K562 (cell line): ENCODE results near the gene EHD2. TPM values are rescaled to one million over a fixed set of nuclear protein-coding genes. Genes with fewer than 3 reads are reported as not detected.
A peak's percentile ranks its signal among the peaks of the same experiment; 100 is the strongest.

Experiments
- ATAC-seq: fragments of 200-7000 bp; cut with Tn5 transposase; 3 replicates; pipeline ENCODE4 v1.9.1; 2020; ENCODE audit warnings: moderate library complexity
- BruUV-seq: library from RNA; stranded (reverse); fragments of 400-500 nt; replicated peaks from 2 replicates; lab custom pipeline; 2021; lab: Mats Ljungman, UMichigan
- CTCF ChIA-PET: fragments of 300-600 bp; formaldehyde crosslinking; extraction: SDS; loops from one replicate; lab custom pipeline; 2021; ENCODE audit warnings: low intra/inter-chr PET ratio; lab: Yijun Ruan, JAX
- POLR2A ChIA-PET: fragments of 300-600, 350-650 bp; sonication (Branson Sonifier 250); formaldehyde crosslinking; extraction: SDS; loops from one replicate; lab custom pipeline; 2021; ENCODE audit warnings: antibody characterized with exemption, inconsistent platforms; lab: Yijun Ruan, JAX
- DNase-seq, 4 experiments: peaks; one replicate each; pipeline versions ENCODE4 v3.0.0 to v3.0.0-alpha.2; 2011 to 2018; ENCODE audit warnings: low spot score in 3 of 4, mixed read lengths in 3 of 4; ENCODE audit errors: extremely low read depth in 1 of 4
- FAIRE-seq: peaks from 2 replicates; lab custom pipeline; 2011; peaks lifted over from hg19 to GRCh38; lab: Jason Lieb, UNC
- H2AFZ ChIP-seq: 2 replicates; pipeline ENCODE4 v1.6.0; 2011; ENCODE audit warnings: low read depth, low read length, control low read depth, inconsistent platforms
- H3K27ac ChIP-seq: fragments of 200-600 bp; 3 replicates; pipeline ENCODE4 v1.8.0; 2011; ENCODE audit warnings: low read depth, mild to moderate bottlenecking, control low read depth, inconsistent platforms, low read length, moderate library complexity, mixed read lengths; ENCODE audit errors: extremely low read depth
- H3K27me3 ChIP-seq, 2 experiments: fragments of 300-600 bp in 1 of 2; 2 replicates in 1 of 2; 3 replicates in 1 of 2; pipeline versions ENCODE4 v1.6.0 to v1.8.0; 2011; ENCODE audit warnings: inconsistent platforms in 2 of 2, low read length in 2 of 2, mild to moderate bottlenecking in 1 of 2, mixed read lengths in 1 of 2, moderate library complexity in 1 of 2; ENCODE audit not compliant: control insufficient read depth in 2 of 2, insufficient read depth in 2 of 2
- H3K36me3 ChIP-seq: fragments of 300-600 bp; 3 replicates; pipeline ENCODE4 v1.8.0; 2011; ENCODE audit warnings: mild to moderate bottlenecking, low read length, inconsistent platforms; ENCODE audit not compliant: control insufficient read depth, insufficient read depth
- H3K4me1 ChIP-seq, 2 experiments: fragments of 200-600 bp in 1 of 2; replicated peaks in 1 of 2; 2 replicates in 1 of 2; 3 replicates in 1 of 2; pipeline versions ENCODE4 v1.5.1 to v1.8.0; 2011; ENCODE audit warnings: inconsistent platforms in 2 of 2, low read length in 2 of 2, mild to moderate bottlenecking in 1 of 2, mixed read lengths in 1 of 2, moderate library complexity in 1 of 2; ENCODE audit not compliant: control insufficient read depth in 2 of 2, insufficient read depth in 2 of 2
- H3K4me2 ChIP-seq: 2 replicates; pipeline ENCODE4 v1.6.1; 2011; ENCODE audit warnings: low read length, control low read depth, inconsistent platforms, mixed read lengths; ENCODE audit not compliant: insufficient read depth
- H3K4me3 ChIP-seq: fragments of 200-600 bp; sonication (generic), shearing (Covaris generic); 2 replicates; pipeline ENCODE4 v1.5.1; 2016; ENCODE audit warnings: control low read depth, inconsistent platforms
- H3K79me2 ChIP-seq: fragments of 200-600 bp; 3 replicates; pipeline ENCODE4 v1.8.0; 2011; ENCODE audit warnings: low read length, inconsistent platforms; ENCODE audit not compliant: control insufficient read depth, insufficient read depth
- H3K9ac ChIP-seq, 2 experiments: 2 replicates each; pipeline versions ENCODE4 v1.6.0 to v1.6.1; 2011; ENCODE audit warnings: low read depth in 2 of 2, low read length in 2 of 2, control low read depth in 1 of 2, inconsistent platforms in 1 of 2, mild to moderate bottlenecking in 1 of 2, mixed read lengths in 1 of 2; ENCODE audit not compliant: insufficient read depth in 1 of 2
- H3K9me1 ChIP-seq: one replicate; pipeline ENCODE4 v1.6.0; 2011; ENCODE audit warnings: inconsistent platforms, mild to moderate bottlenecking, low read length, moderate library complexity; ENCODE audit not compliant: control insufficient read depth, insufficient read depth
- H3K9me3 ChIP-seq: replicated peaks from 2 replicates; pipeline ENCODE4 v1.5.1; 2011; ENCODE audit warnings: low read depth, low read length, inconsistent platforms; ENCODE audit not compliant: control insufficient read depth, insufficient read depth
- H4K20me1 ChIP-seq: replicated peaks from 2 replicates; pipeline ENCODE4 v1.6.1; 2011; ENCODE audit warnings: low read length, inconsistent platforms, mixed read lengths; ENCODE audit not compliant: control insufficient read depth, insufficient read depth
- CTBP1 ChIP-seq: fragments of 450-650 bp; IDR thresholded peaks from 2 replicates; pipeline ENCODE4 v1.6.1; 2016; ENCODE audit warnings: borderline replicate concordance
- EGR1 ChIP-seq: fragments of 450-650 bp; conservative IDR thresholded peaks from 2 replicates; pipeline ENCODE4 v1.6.1; 2017; ENCODE audit warnings: mild to moderate bottlenecking
- MCM5 ChIP-seq: fragments of 450-650 bp; IDR thresholded peaks from 2 replicates; pipeline ENCODE4 v1.6.1; 2016; ENCODE audit warnings: low read depth
- POLR2A ChIP-seq: fragments of 450-650 bp; conservative IDR thresholded peaks from 2 replicates; pipeline ENCODE4 v1.6.1; 2016
- PYGO2 ChIP-seq: fragments of 450-650 bp; IDR thresholded peaks from 2 replicates; pipeline ENCODE4 v1.6.1; 2016; ENCODE audit warnings: mild to moderate bottlenecking, missing genetic modification characterization, moderate library complexity, missing compliant biosample characterization
- SMAD3 ChIP-seq: fragments of 450-650 bp; formaldehyde crosslinking; conservative IDR thresholded peaks from 2 replicates; pipeline ENCODE4 v1.4.0; 2020; ENCODE audit warnings: mild to moderate bottlenecking
- WGBS: fragments of 100-300 bp; shearing (Covaris generic); methylation state at CpG from one replicate; pipeline ENCODE4 v1.1.6; 2016; ENCODE audit warnings: low coverage, mixed read lengths; ENCODE audit not compliant: insufficient coverage; ENCODE audit errors: missing lambda C conversion rate; 5-methylcytosine and 5-hydroxymethylcytosine counted together
- in situ Hi-C: fragments of 300-500 bp; cut with MboI; formaldehyde crosslinking; loops from 4 replicates; pipeline ENCODE4 v1.15.0; 2018; ENCODE audit warnings: inconsistent platforms, mixed read lengths
- intact Hi-C: fragments of 100-400 bp; cut with micrococcal nuclease; formaldehyde crosslinking; loops from 2 replicates; pipeline ENCODE4 v1.14.2; 2022
- polyA plus RNA-seq, 8 experiments: library from polyadenylated mRNA; depleted of rRNA in 4 of 8; stranded (reverse) in 5 of 8; unstranded in 3 of 8; fragments of >200 nt; fragmentation: Nextera tagmentation in 2 of 8; fragmentation: Illumina TruSeq in 1 of 8; extraction: Ambion mirVana in 2 of 8; extraction: Trizol in 1 of 8; gene quantifications; 2 replicates each; pipeline versions ENCODE4 v1.2.1 to v1.2.3, GENCODE V29; 2011 to 2014; ENCODE audit warnings: inconsistent platforms in 1 of 8, missing spikeins in 1 of 8
- total RNA-seq, 7 experiments: library from RNA; depleted of rRNA in 6 of 7; stranded (reverse); fragments of >200 nt in 6 of 7; fragmentation: Illumina TruSeq in 2 of 7; extraction: Trizol in 2 of 7; gene quantifications; 2 replicates each; pipeline versions ENCODE4 v1.2.1 to v1.2.3, GENCODE V29; 2011 to 2021; ENCODE audit warnings: low replicate concordance in 1 of 7

Gene EHD2
- total and polyA plus RNA-seq, 9 of the 15 experiments (the other 6 are each of a cell fraction or from before 2014, with no cell fraction given) = 1.7 to 32.2 (median 3.0) TPM

DNA sequence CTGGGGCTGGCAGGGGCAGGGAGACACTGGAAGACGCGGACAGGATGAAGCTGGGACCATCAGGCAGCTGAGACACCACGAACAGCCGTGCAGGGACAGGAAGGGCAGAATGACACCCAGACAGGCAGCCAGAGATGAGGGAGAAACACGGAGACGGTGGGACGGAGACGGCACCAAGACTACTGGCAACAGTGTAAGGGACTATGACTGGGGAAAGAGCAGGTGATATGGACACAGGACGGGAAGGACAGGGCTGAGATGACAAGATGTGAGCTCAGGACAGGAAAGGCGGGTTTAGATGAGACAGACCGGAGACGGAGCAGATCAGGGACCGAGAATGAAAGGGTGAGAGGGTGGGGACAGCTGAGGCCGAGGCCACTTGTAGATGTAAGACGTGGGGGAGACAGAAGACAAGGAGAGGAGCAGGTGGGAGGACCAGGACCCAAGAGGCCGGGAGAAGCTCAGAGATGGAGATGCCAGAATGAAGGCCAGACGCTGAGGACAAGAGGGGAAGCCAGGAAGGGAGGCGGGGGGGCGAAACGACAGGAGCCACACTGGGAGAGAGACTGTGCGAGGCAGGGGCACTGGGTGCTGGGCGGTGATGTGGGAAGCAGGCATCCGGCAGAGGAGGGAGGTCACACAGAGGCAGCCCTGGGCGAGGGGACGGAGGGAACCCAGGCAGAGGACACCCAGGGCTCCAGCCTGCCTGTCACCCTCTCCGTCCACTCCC lies 17.5 kb upstream of the EHD2 start:
- WGBS = 73% methylated on average over 23 of the region's 26 CpGs
- no TSS peak for BruUV-seq
- H4K20me1 ChIP-seq = no peaks in the 10 kb centered on the region
- no peak overlapping the region for H3K27ac ChIP-seq
- no peak overlapping the region for H3K4me3 ChIP-seq
- peaks cover 0 to 24% of the 10 kb centered on the region in 2 experiments; a peak in 2 of 5 replicates for H3K4me1 ChIP-seq
- FAIRE-seq (no peak), DNase-seq (no peak), ATAC-seq (no peak)
- intact Hi-C loops (loop anchor here (5.0 to 10.0 kb wide), 3 partner anchors 93 to 401 kb away; partner anchors contain the start of gene NAPA), in situ Hi-C loops (loop anchor here (5.0 kb wide), 1 partner anchor 258 kb away; no protein-coding TSS in a partner anchor)
- H3K4me2 ChIP-seq = no peak overlapping the region
- H3K9me3 ChIP-seq = no peaks in the 10 kb centered on the region
- ChIA-PET CTCF (interaction anchor here (0.6 kb wide), 1 partner anchor 25 kb away, joined by 3 read pairs; no protein-coding TSS in a partner anchor), POLR2A (interaction anchor here (0.5 to 1.2 kb wide), 4 partner anchors 11 to 263 kb away, joined by 3 to 4 read pairs (median 4); no protein-coding TSS in a partner anchor)
- H3K27me3 ChIP-seq = no peaks in the 10 kb centered on the region
- H3K9ac ChIP-seq = peak overlapping the region in 1 of 2 experiments; percentile 45; a peak in 2 of 4 replicates
- H3K79me2 ChIP-seq = no peaks in the 10 kb centered on the region
- no peaks in the 10 kb centered on the region for H3K9me1 ChIP-seq
- peaks cover 20% of the 10 kb centered on the region; the same call in 1 of the 3 replicates for H3K36me3 ChIP-seq
- no peak overlapping the region for H2AFZ ChIP-seq
- TF ChIP-seq PYGO2 (tag) (no peak), CTBP1 (no peak), POLR2A (0 out of 2 replicates have a peak, but pooled peaks have one; percentile 22)

DNA sequence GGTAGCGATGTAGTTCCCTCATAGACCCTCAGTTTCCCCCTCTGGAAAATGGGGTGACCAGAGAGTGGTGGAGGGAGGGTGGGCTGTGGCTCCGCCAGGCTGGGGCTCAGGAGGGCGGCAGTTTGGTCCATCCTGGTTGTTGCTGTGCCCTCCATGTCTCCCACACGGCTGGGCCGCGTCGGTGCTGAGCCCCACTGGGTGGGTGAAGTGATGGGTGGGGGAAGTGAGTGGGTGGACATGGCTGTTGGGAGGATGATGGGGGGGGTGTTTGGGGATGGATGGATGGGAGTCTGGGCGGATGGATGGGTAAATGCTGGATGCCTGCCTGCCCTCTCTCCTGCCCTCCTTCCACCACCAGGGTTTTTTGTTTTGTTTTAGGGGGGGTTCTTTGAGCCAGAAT lies 16.6 kb upstream of the EHD2 start:
- no peak for TF ChIP-seq SMAD3 (CRISPR knock-in tag)
- TF ChIP-seq MCM5 = no peak
- 0 out of 2 replicates have a peak, but pooled peaks have one; percentile 7 for TF ChIP-seq EGR1
- TF ChIP-seq, all 486 proteins: peak for 1
- no peak for FAIRE-seq
- Histone ChIP-seq H3K27me3 (no peaks in the 10 kb centered on the region), H3K4me2 (no peak overlapping the region), H3K9me1 (no peaks in the 10 kb centered on the region), H3K4me3 (no peak overlapping the region), H2AFZ (no peak overlapping the region), H3K9ac (0 out of 4 replicates have a peak overlapping the region, but pooled peaks of 1 of the 2 experiments have one; percentile 17), H3K27ac (no peak overlapping the region), H4K20me1 (no peaks in the 10 kb centered on the region), H3K4me1 (peaks cover 0 to 24% of the 10 kb centered on the region in 2 experiments; a peak in 2 of 5 replicates), H3K79me2 (no peaks in the 10 kb centered on the region), H3K36me3 (peaks cover 23% of the 10 kb centered on the region; the same call in 2 of the 3 replicates), H3K9me3 (no peaks in the 10 kb centered on the region)
- in situ Hi-C loops = loop anchor here (5.0 kb wide), 1 partner anchor 259 kb away; no protein-coding TSS in a partner anchor
- WGBS = 79% methylated on average over 7 of the region's 8 CpGs
- no peak for ATAC-seq
- intact Hi-C loops = loop anchor here (5.0 to 10.0 kb wide), 3 partner anchors 94 to 402 kb away; partner anchors contain the start of gene NAPA
- CTCF ChIA-PET = interaction anchor here (0.8 to 5.6 kb wide), 2 partner anchors 11 to 260 kb away, joined by 3 to 79 read pairs; no protein-coding TSS in a partner anchor
- POLR2A ChIA-PET = interaction anchor here (1.2 kb wide), 1 partner anchor 12 kb away, joined by 4 read pairs; no protein-coding TSS in a partner anchor
- no peak for DNase-seq
- no TSS peak for BruUV-seq
